Right kidney (tissue), 1 donor: ENCODE data around the gene ZDHHC14.
"Not testable (repeated sequence)": the region's sequence is repeated elsewhere in the genome, so short reads cannot be mapped to it uniquely, and the experiment has no call there.

Experiments used
- DNase-seq: peaks from one replicate; pipeline ENCODE4 v3.0.0-alpha.2; 2016

The ZDHHC14 gene

DNA sequence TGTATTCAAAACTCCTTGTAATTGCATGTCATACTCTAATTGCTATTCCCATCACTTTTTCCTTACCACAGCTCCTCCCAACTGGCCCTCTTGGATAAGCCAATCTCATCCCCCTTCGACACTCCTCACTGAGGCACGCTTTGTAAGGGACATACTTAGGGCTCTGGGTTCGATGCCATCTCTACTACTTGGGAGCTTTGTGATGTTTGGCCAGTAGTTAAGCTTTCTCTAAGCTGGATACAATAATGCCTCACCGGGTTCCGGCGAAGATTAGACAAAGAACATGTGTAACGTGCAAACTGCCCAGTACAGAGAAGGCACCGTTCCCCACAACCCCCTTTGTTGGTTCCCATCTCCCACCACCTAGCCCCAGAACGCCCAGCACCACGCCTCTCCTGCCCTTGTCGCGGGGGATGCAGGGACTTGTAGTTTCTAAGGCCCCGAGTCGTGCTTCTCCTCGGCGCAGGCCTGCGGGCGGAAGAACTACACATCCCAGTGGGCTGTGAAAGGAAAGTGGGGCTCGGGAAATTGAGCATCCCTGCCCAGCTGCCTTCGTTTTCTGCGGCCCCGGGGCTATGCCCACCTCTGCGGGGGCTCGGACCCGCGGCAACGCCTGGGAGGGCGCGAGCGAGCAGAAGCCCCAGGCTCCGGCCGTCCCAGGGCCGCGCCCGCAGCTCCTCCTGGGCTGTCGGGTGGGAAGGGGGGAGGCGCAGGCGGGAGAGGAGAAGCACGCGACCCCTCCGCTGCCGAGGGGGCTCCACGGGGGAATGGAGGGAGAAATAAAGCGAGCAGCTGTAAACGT lies 1.1 kb upstream of the ZDHHC14 start:
- DNase-seq: peak; percentile 90

DNA sequence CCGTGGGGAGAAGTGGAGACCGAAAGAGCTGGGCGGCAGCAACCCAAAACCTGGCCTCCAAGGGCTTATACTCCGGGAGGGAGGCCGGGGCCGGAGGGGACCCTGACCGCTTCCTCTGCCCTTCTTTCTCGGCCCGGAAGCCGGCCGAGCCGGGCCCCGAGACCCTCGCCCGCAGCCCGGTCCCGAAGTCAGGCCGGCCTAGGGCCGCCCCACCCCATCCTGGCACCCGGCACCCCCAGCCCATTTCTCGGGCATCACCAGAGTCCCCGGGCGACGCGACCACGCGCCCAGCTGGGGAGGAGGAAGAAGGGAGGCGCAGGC lies 572 bp upstream of the ZDHHC14 start:
- DNase-seq: no peak

DNA sequence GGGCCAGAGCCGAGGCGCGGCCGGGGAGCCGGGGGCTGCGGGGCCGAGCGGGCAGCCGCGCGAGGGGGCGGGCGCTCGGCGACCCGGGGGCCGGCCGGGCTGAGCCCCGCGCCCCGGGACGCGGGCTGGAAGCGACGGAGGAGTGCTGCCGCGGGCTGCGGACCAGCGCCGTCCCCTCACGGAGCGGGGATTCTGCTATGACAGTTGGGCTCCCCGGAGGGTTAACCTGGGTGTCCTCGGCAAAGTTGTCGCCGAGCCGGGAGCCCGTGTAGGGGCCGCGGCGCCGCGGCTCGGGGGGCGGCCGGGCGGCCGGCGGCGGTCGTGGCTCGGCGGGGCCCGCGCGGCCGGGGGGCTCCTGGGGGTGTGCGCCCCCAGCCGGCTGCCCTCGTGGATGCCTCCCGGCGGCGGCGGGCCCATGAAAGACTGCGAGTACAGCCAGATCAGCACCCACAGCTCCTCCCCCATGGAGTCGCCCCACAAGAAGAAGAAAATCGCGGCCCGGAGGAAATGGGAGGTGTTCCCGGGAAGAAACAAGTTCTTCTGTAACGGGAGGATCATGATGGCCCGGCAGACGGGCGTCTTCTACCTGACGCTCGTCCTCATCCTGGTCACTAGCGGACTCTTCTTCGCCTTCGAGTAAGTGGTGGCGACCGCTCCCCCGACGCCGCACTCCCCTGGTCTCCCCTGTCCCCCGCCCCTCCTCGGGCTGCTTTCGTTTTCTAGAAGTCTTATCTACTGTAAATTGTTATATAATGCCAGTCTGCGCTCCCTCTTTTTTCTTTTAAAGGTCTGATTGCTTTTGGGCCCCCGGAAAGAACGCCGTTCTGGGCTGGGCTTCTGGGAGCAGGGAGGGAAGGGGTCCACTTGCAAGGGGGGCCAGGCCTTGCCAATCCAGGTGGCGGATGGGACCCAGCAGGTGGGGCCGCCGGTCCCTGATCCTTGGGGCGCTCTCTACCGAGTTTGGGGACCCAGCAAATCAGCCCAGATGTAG lies 936 bp downstream of the ZDHHC14 start:
- peak; percentile 68 for DNase-seq

DNA sequence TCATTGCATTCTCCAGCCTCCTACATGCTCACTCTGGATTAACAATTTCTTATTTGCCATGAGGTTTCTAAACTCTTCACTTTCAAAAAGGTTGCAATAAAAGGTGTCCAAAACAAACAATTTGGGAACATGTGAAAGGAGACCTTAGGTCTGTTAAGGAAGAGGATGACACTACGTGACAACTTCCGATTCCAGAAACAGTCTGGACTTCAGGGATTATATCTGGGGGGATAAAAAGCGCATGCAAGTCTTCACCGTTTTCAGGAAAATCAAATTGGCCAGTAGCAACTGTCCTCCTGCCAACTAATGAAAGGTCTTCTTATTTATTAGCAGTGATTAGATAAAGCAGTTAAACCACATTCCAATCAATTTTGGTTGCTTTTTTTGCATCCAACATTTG lies 1.8 kb downstream of the ZDHHC14 start:
- no peak for DNase-seq

DNA sequence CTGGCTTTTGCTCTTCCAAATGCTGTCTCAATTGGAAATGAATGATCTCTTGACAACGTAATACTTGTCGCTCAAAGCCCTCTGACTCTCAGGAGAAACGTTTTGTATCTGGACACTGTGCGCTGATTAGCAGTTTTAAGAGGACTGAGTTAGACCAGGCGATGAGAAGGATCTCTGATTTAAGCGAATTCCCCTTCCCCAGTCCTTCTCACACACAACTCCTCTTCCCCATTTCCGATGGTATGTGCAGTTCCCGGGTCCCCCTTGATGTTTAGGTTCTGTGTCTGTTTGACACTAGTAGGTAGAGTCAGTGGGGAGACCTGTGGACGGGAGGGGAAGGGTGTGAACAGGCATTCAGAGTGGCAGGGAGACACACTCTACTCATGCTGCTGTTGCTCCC lies 2.5 kb downstream of the ZDHHC14 start:
- DNase-seq: no peak

DNA sequence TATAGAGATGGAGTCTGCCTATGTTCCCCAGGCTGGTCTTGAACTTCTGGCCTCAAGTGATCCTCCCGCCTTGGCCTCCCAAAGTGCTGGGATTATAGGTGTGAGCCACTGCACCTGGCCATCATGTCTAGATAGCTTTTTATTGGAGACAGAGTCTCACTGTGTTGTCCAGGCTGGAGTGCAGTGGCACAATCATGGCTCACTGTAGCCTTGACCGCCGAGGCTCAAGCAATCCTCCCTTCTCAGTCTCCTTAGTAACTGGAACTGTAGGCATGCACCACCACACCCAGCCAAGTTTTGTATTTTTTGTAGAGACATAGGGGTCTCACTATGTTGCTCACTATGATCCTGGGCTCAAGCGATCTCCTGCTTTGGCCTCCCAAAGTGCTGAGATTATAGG lies 4.0 kb downstream of the ZDHHC14 start:
- DNase-seq: not testable (repeated sequence)

DNA sequence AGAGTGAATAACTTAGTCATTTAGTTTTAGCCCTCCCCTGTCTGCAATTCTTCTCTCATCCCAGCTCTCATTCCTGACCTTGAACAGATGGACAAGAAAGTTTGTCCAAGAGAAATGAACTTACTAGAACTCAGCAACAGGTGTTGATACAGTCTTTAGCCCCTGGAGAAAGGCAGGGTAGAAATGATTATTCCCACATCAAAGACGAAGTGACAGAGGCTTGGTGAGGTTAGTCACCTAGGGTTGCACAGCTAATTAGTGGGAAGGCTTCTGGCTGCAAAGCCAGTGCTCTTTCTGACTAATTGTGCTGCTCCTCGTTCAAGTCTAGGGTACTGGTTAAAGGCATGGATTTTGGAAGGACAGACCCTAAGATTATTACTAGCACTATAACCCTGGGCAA lies 4.5 kb downstream of the ZDHHC14 start:
- DNase-seq: no peak

DNA sequence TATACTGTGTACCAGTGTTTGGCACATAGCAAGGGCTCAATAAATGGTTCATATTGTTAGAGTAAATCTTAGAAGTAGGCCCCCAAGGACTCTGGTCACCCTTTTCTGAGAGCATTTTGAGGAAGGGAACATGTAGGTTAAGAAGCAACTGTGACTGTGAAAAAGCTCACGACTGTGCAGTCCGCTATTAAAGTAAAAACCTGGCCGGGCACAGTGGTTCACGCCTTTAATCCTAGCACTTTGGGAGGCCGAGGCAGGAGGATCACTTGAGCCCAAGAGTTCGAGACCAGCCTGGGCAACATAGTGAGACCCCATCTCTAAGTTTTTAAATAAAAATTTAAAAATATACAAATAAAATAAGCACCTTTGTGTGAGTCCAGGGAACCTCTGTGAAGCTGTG lies 5.0 kb downstream of the ZDHHC14 start:
- DNase-seq: no peak

DNA sequence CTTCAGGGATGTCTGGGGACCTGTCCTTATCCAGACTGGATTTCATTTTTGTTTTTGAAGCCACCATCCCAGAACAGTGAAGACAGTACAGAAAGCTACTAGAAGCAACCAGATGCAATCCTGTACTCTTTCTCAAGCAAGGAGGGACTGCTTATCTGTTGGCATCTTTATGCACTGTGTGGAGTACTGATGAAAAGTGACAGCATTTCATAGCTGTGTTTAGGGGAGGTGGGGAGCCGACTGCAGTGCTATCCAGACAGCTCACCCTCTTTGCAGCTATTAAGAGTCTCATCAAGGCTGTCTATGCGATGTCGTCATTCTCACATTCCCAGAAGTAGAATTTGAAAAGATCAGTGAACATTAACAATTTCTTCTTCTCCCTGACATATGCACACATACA lies 5.5 kb downstream of the ZDHHC14 start:
- DNase-seq: no peak

DNA sequence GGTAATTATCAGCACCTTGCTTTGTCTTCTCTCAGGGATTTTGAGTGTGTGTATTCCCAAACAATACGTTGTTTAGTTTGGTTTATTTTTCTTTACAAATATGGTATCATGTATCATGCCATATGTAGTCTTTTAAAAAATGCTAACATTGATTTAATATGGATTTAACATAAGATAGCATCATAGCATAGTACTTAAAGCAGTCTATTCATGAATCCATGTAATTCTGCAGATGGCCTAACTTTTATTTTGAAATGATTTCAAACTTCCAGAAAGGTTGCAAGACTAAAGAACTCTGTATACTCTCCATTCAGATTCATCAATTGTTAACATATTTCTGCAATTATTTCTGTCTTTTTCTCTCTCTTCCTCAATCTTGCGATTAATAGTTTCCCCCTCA lies 7.9 kb downstream of the ZDHHC14 start:
- no peak for DNase-seq

DNA sequence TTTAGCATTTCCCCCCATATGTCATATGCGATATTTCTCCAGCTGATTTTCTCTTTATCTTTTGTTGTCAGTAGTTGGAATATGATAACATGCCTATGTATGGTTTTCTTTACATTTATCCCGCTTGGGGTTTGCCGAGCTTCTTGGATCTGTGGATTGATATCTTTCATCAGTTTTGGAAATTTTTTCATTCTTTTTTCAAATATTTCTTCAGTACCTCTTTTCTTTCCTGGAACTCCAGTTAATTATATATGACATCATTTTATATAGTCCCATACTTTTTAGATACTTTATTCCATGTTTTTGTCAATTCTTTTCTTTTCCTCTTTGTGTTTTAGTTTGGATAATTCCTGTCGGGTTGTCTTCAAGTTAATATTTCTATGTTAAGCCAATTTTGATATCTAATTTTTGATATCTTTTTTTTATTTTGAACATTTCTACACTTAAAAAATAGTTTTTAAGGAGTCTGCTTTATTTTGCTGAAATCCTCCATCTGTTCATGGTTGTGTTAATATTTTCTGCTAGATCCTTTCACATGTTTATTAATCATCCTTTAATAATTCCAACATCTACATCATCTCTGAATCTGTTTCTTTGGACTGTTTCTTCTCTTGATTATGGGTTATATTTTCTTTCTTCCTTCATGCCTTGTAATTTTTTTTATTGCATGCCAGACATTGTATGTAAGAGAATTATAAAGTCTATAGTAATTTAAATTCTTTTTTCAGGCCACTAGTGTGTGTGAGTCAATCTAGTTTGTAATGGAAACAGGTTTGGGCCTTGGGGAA lies 9.5 kb downstream of the ZDHHC14 start:
- no peak for DNase-seq

DNA sequence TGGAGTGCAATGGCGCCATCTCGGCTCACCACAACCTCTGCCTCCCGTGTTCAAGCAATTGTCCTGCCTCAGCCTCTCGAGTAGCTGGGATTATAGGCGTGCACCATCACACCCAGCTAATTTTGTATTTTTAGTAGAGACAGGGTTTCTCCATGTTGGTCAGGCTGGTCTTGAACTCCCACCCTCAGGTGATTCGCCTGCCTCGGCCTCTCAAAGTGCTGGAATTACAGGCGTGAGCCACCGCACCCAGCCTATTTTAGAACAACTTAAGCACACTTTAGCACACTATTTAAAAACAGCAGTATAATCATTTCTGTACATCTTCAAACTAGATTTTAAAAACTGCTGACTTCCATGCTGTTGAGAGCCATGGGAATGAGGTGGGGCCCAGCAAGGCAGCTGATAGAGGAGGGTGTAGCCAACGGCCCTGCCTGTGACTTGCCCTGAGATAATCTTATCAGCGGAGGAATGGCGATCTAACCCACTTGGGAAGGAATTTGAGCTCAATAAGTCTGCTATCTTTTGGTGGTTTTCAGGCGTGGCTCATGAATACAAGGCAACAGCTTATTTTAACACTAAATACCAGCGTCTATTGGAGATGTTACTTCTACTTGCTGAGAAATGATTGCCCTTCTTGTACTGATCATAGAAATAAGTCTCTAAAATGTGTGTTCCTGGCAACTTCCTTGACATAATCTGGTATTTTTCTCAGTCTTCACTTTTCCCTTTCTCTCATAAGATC lies 12.1 kb downstream of the ZDHHC14 start:
- DNase-seq: no peak

DNA sequence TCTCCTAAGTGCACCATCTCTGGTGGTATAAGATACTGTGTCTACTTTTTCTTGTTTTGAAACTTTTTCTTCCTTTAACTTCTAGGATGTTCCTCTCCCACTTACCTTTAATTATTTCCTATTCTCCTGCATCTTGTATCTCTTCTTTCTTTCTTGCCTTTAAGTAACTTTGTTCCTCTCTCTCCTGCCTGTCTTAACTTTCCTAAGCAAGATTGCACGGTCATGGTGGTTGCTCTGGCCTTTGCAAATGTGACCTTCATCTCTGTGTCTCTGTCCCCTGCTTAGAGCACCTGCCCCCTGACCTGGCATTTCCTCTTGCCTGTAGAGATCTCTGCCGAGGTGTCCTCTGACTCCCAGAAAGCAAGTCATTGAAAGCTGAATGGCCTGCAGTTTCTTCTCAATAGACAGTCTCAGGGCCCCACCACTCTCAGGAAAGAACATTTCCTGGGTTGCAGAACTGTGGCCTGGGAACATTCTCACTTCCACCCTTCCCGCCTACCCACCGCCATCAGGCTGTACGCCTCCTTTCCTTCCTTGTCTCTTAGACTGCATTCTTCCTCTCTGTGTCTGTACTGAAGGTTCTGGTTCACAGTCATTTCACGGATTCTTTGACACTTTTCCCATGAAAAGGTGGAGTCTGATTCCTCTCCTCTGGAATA lies 12.8 kb downstream of the ZDHHC14 start:
- no peak for DNase-seq

DNA sequence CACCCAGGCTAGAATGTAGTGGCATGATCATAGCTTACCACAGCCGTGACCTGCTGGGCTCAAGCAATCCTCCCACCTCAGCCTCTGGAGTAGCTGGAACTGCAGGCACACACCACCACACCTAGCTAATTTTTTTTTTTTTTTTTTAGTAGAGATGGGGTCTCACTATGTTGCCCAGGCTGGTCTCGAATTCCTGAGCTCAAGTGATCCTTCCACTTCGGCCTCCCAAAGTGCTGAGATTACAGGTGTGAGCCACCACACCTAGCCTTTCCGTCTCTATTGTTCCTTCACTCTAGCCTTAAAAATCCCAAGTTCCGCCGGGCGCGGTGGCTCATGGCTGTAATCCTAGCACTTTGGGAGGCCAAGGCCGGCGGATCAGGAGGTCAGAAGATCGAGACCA lies 14.2 kb downstream of the ZDHHC14 start:
- not testable (repeated sequence) for DNase-seq

DNA sequence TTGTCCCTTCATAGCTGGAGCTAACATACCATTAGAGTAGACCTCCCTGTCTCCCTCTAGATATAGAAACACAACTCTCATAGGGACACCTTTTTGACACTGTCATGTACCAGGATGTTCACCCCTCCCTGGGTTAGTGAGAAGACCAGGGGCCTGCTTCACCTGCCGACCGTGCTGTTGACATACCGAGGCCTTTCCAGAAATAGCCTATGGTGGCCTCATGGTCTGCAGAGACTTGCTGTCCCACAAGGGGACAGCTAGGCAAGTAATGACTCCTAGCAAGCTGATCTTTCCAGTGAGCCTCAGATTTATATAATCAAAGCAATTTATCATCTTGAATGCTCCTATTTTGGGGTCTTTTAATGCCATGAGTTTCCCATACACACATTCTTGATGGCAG lies 15.0 kb downstream of the ZDHHC14 start:
- no peak for DNase-seq

DNA sequence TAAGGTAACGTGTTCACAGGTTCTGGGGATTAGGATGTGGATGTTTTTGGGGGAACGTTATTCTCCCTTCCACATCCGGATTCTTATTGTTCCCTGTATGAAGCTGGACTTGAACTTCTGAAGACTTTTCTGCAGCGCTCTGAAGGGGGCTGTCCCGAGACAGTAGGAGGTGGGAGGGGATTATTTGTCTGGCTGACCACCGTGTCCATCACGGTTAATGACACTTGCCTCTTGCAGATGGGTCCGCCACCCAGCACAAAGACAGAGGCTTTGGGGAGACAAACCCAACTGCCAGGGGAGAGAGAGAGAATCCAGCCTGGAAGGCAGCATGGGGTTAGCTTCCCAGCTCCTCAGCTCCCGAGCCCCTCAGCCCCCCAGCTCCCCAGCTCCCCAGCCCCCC lies 16.7 kb downstream of the ZDHHC14 start:
- DNase-seq: no peak

DNA sequence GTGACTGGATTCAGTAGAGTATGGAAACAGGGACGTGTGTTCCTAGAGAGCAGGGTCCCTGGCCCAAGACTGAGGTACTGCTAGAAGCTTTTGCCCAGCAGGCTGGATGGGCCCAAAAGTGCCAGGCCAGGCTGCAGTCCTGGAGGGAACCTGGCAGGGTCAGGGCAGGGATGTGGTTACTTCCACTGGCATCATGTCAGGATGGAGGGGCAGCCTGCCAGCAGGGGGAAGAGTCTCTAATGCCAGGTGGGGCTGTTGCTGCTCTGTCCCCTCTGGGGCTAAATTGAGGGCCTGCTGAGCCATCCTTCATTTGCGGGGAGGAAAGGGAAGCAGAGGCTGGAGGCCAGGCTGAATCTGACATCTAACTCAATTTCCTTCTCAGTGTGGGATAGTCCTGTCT lies 17.2 kb downstream of the ZDHHC14 start:
- no peak for DNase-seq

DNA sequence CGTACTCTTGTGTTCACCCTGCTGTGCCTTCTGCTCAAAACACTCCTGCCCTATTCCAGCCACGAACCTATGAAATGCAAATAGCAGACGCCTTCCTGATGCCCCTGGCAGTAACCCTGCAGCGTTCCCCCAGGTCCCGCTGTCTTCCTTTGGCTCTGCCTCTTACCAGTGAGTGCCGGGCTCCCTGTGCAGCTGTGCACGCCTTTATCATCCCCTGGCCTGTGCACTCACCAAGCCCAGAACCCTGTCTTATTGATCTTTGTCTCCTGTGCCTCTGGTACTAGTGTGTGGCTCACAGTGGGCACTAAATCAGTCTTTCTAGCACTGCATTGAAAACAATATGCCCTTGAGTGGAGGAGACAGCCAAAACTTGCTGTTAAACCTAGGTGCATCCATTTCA lies 19.7 kb downstream of the ZDHHC14 start:
- DNase-seq: no peak

DNA sequence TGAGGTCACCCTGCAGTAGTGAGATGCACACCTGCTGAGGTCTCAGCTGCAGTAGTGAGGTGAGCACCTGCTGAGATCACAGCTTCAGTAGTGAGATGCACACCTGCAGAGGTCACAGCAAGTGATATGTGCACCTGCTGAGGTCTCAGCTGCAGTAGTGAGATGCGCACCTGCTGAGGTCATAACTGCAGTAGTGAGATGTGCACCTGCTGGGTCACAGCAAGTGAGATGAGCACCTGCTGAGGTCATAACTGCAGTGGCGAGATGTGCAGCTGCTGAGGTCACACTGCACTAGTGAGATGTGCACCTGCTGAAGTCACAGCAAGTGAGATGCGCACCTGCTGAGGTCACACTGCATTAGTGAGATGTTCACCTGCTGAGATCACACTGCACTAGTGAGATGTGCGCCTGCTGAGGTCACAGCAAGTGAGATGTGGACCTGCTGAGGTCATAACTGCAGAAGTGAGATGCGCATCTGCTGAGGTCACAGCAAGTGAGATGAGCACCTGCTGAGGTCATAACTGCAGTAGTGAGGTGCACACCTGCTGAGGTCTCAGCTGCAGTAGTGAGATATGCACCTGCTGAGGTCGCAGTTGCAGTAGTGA lies 20.8 kb downstream of the ZDHHC14 start:
- no peak for DNase-seq

DNA sequence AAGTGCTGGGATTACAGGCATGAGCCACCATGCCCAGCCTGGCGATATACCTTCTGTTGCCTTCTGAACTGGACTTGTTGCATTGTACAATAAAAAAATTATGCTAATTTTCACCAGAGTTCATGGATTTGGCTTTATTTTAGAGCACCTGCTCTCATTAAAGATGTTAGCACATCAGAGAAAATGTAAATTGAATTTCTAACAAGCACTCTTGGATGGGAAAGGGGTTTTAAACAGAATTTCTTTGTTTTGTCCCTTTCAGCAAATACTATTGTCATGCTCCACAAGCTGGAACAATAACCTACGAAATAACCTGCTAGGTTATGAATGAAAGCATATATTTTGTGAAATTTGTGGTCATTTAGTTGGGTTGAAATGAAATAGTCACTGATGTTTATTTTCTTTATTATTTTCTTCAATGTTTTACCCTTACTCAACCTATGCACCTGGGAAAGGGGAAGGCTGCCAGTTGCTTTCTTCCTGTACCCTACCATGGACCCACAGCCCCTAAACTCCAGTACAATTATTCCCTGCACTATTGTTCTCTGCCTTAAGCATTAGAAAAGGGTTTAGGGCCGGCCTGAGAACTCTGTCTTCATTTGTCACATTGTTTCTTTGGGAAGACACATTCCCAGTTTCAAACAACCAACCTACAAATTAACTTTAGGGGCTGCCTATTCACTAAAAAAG lies 22.2 kb downstream of the ZDHHC14 start:
- no peak for DNase-seq

DNA sequence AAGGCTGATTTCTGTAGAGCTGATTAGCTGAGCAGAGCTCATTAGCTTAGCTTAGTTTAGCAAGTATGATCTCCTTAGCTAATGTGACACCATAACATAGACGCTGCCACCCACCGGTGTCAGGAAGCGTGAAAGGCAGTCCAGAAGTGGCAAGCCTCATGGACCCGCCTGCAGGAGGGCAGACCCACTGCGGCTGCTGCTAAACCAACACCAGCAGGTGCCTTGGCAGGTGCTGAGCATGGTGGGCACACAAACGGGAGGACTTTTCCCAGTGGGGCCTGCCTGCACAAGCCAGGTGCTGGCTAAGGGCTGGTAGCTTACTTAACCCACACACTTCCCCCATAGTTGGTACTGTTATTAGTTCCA lies 22.7 kb downstream of the ZDHHC14 start:
- no peak for DNase-seq
